ENCODE data around the gene SLC9B1. TPM values are rescaled to one million over a fixed set of nuclear protein-coding genes. Genes with fewer than 3 reads are reported as not detected.
A peak's percentile ranks its signal among the peaks of the same experiment; 100 is the strongest.
"Not testable (repeated sequence)": the region's sequence is repeated elsewhere in the genome, so short reads cannot be mapped to it uniquely, and the experiment has no call there.

Gene SLC9B1
- total RNA-seq, 1 experiment from 2014 or later, result 0.62 TPM

DNA sequence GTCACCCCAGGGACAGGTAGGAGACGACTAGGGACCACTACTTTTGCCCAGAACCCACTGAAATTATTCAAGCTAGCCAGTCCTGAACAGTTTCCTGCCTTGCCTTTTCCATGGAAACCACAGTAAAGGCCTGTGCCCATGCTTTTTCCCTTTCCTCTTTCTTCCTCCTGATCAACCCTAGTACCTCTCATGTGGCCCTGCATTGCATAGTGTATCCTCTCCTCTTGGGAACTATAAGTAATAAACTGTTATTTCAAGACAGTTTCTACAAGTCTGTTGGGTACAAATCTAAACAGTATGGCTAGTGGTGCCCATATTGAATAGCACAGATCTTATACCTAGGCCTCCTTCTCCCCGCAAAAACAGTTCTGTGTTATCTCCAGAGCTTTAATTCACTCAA is 136.2 kb downstream of the SLC9B1 start:
- ChIA-PET POLR2A (ENCODE audit: low non-redundant PET) (no interaction called here), CTCF (no interaction called here)
- intact Hi-C loops (cut with micrococcal nuclease; ENCODE audit: unreplicated experiment), result no loop called here
- Histone ChIP-seq H3K27ac (ENCODE audit: low read depth, low read length, poor library complexity, severe bottlenecking) (no peak overlapping the region), H3K4me3 (ENCODE audit: low read depth, low read length, poor library complexity, severe bottlenecking) (no peak overlapping the region), H3K27me3 (replicated peaks; ENCODE audit: insufficient read depth, low read depth, low read length, poor library complexity) (no peaks in the 10 kb centered on the region), H3K4me1 (ENCODE audit: insufficient read depth, low read length, poor library complexity, severe bottlenecking) (no peaks in the 10 kb centered on the region), H3K36me3 (ENCODE audit: insufficient read depth, low read length, poor library complexity, severe bottlenecking) (no peaks in the 10 kb centered on the region), H3K9me3 (ENCODE audit: low read depth, low read length, poor library complexity, severe bottlenecking) (no peaks in the 10 kb centered on the region)
- no peak for DNase-seq (ENCODE audit: low spot score)
- no TSS peak for BruUV-seq (replicated peaks)
- no peak for TF ChIP-seq CTCF (conservative IDR thresholded peaks at IDR 0.05; ENCODE audit: low read depth, low read length)
- no peak for TF ChIP-seq EZH2 (IDR thresholded peaks at IDR 0.05; ENCODE audit: borderline replicate concordance, low read depth, low read length, poor library complexity, severe bottlenecking)

GRCh38 chr4:102881343-102881742 is 138.2 kb downstream of the SLC9B1 start:
- no peak overlapping the region for H3K4me3 ChIP-seq (ENCODE audit: low read depth, low read length, poor library complexity, severe bottlenecking)
- H3K9me3 ChIP-seq (ENCODE audit: low read depth, low read length, poor library complexity, severe bottlenecking), result peaks cover 11% of the 10 kb centered on the region
- DNase-seq (ENCODE audit: low spot score), result no peak
- no peaks in the 10 kb centered on the region for H3K27me3 ChIP-seq (replicated peaks; ENCODE audit: insufficient read depth, low read depth, low read length, poor library complexity)
- H3K27ac ChIP-seq (ENCODE audit: low read depth, low read length, poor library complexity, severe bottlenecking), result no peak overlapping the region
- CTCF ChIA-PET, result no interaction called here
- intact Hi-C loops (cut with micrococcal nuclease; ENCODE audit: unreplicated experiment), result no loop called here
- POLR2A ChIA-PET (ENCODE audit: low non-redundant PET), result no interaction called here
- no TSS peak for BruUV-seq (replicated peaks)
- no peak for TF ChIP-seq EZH2 (IDR thresholded peaks at IDR 0.05; ENCODE audit: borderline replicate concordance, low read depth, low read length, poor library complexity, severe bottlenecking)
- TF ChIP-seq CTCF (conservative IDR thresholded peaks at IDR 0.05; ENCODE audit: low read depth, low read length), result no peak
- H3K4me1 ChIP-seq (ENCODE audit: insufficient read depth, low read length, poor library complexity, severe bottlenecking), result no peaks in the 10 kb centered on the region
- H3K36me3 ChIP-seq (ENCODE audit: insufficient read depth, low read length, poor library complexity, severe bottlenecking), result peaks cover 10% of the 10 kb centered on the region

- CTCF ChIA-PET, result no interaction called here
- BruUV-seq (replicated peaks), result no TSS peak
- Histone ChIP-seq H3K4me1 (ENCODE audit: insufficient read depth, low read length, poor library complexity, severe bottlenecking) (no peaks in the 10 kb centered on the region), H3K4me3 (ENCODE audit: low read depth, low read length, poor library complexity, severe bottlenecking) (no peak overlapping the region), H3K27me3 (replicated peaks; ENCODE audit: insufficient read depth, low read depth, low read length, poor library complexity) (no peaks in the 10 kb centered on the region), H3K27ac (ENCODE audit: low read depth, low read length, poor library complexity, severe bottlenecking) (no peak overlapping the region), H3K9me3 (ENCODE audit: low read depth, low read length, poor library complexity, severe bottlenecking) (peaks cover 11% of the 10 kb centered on the region), H3K36me3 (ENCODE audit: insufficient read depth, low read length, poor library complexity, severe bottlenecking) (peaks cover 10% of the 10 kb centered on the region)
- POLR2A ChIA-PET (ENCODE audit: low non-redundant PET), result no interaction called here
- TF ChIP-seq CTCF (conservative IDR thresholded peaks at IDR 0.05; ENCODE audit: low read depth, low read length), result no peak
- TF ChIP-seq EZH2 (IDR thresholded peaks at IDR 0.05; ENCODE audit: borderline replicate concordance, low read depth, low read length, poor library complexity, severe bottlenecking), result no peak
- intact Hi-C loops (cut with micrococcal nuclease; ENCODE audit: unreplicated experiment), result no loop called here
- peak; percentile 28 for DNase-seq (ENCODE audit: low spot score)
These were observed 140.6 kb downstream of the SLC9B1 start for GRCh38 chr4:102878901-102879300.

DNA sequence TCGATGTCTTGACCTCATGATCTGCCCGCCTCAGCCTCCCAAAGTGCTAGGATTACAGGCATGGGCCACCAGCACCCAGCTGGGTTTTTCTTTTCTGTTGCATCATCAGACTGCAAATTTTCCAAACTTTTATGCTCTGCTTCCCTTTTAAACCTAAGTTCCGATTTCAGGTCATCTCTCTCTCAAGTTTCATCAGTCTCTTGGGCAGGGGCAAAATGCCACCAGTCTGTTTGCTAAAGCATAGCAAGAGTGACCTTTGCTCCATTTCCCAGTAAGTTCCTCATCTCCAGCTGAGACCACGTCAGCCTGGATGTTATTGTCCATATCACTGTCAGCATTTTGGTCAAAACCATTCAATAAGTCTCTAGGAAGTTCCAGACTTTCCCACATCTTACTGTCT is 141.2 kb downstream of the SLC9B1 start:
- CTCF ChIA-PET, result not testable (repeated sequence)

DNA sequence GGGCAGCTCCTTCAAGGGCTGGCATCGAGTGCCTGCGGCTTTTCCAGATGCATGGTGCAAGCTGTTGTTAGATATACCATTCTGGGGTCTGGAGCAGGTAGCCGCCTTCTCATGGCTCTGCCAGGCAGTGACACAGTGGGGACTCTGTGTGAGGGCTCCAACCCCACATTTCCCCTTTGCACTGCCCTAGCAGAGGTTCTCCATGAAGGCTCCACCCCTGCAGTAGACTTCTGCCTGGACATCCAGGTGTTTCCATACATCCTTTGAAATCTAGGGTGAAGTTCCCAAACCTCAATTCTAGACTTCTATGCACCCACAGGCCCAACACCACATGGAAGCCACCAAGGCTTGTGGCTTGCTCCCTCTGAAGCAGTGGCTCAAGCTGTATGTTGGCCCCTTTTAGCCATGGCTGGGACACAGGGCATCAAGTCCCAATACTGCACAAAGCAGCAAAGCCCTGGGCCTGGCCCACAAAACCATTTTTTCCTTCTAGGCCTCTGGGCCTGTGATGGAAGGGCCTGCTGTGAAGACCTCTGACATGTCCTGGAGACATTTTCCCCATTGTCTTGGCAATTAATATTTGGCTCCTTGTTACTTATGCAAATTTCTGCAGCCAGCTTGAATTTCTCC is 141.9 kb downstream of the SLC9B1 start:
- H3K4me3 ChIP-seq (ENCODE audit: low read depth, low read length, poor library complexity, severe bottlenecking); H3K36me3 ChIP-seq (ENCODE audit: insufficient read depth, low read length, poor library complexity, severe bottlenecking); H3K4me1 ChIP-seq (ENCODE audit: insufficient read depth, low read length, poor library complexity, severe bottlenecking); POLR2A ChIA-PET (ENCODE audit: low non-redundant PET); DNase-seq (ENCODE audit: low spot score); H3K27ac ChIP-seq (ENCODE audit: low read depth, low read length, poor library complexity, severe bottlenecking); CTCF ChIA-PET; intact Hi-C loops (cut with micrococcal nuclease; ENCODE audit: unreplicated experiment); BruUV-seq (replicated peaks); H3K27me3 ChIP-seq (replicated peaks; ENCODE audit: insufficient read depth, low read depth, low read length, poor library complexity): not testable (repeated sequence)
- peaks cover 11% of the 10 kb centered on the region for H3K9me3 ChIP-seq (ENCODE audit: low read depth, low read length, poor library complexity, severe bottlenecking)

More for the DNA sequence above, 141.2 kb downstream of the SLC9B1 start:
- intact Hi-C loops (cut with micrococcal nuclease; ENCODE audit: unreplicated experiment); DNase-seq (ENCODE audit: low spot score); H3K27me3 ChIP-seq (replicated peaks; ENCODE audit: insufficient read depth, low read depth, low read length, poor library complexity); H3K4me1 ChIP-seq (ENCODE audit: insufficient read depth, low read length, poor library complexity, severe bottlenecking); H3K4me3 ChIP-seq (ENCODE audit: low read depth, low read length, poor library complexity, severe bottlenecking); H3K36me3 ChIP-seq (ENCODE audit: insufficient read depth, low read length, poor library complexity, severe bottlenecking); H3K27ac ChIP-seq (ENCODE audit: low read depth, low read length, poor library complexity, severe bottlenecking); BruUV-seq (replicated peaks); POLR2A ChIA-PET (ENCODE audit: low non-redundant PET): not testable (repeated sequence)
- H3K9me3 ChIP-seq (ENCODE audit: low read depth, low read length, poor library complexity, severe bottlenecking), result peaks cover 11% of the 10 kb centered on the region

Data from A673 (cell line).